HG03135 (cell line): ENCODE measurements around the gene CAPN10.
"Not testable (repeated sequence)": the region's sequence is repeated elsewhere in the genome, so short reads cannot be mapped to it uniquely, and the experiment has no call there.

Source experiments
- ATAC-seq: cut with Tn5 transposase; IDR thresholded peaks from one replicate; pipeline ENCODE4 v1.9.1; 2021; ENCODE audit warnings: mild to moderate bottlenecking, moderate library complexity; ENCODE audit not compliant: unreplicated experiment

Gene CAPN10

DNA sequence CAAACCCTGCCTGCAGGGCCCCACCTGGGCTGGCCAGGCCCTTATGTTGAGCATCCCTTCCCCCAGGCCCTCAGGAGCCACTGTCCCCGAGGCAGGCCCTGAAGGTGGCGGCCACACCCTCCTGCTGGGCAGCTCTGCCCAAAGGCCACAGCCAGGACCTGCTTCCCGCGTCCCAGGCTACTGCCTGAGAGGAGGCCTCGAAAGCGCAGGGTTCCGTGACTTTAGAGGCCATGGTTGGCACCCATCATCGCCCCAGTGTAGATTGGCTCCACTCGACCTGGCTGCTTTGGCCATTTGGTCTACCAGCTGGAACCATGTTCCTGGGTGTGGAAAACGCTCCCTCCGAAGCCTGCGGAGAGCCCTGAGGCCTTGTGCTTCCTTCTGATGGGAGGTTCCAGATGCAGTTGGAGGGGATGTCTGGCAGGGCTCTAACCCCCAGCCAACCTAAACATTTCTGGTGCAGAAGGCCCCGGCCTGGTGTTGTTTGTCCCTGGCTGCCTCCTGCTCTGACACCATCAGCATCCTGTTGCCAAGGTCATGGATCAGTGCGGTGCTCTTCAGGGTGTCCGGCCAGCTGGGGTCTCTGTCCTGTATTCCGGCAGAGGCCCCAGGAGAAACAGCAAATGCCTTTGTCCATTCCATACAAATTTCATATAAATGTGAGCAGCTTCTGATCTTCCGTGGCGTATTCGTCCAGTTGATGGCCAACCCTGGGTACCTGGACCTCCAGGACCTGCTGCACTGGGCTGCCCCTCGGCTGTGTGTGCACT lies 14.7 kb downstream of the CAPN10 start:
- no peak for ATAC-seq

DNA sequence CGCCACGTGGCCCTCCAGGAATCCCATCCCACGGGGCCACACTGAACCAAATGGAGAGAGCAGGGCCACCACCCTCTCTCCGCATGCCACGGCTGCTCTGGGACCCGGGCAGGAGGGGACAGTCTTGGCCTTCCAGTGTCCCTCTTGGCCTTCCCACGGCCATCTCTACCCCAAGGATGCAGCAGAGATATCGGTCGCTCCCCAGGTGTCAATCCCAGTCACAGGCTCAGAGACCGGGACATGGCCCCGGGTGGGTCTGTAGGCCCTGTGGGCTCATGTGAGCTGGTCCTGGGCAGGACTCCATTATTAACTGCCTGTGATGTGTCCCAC lies 15.3 kb downstream of the CAPN10 start:
- no peak for ATAC-seq

DNA sequence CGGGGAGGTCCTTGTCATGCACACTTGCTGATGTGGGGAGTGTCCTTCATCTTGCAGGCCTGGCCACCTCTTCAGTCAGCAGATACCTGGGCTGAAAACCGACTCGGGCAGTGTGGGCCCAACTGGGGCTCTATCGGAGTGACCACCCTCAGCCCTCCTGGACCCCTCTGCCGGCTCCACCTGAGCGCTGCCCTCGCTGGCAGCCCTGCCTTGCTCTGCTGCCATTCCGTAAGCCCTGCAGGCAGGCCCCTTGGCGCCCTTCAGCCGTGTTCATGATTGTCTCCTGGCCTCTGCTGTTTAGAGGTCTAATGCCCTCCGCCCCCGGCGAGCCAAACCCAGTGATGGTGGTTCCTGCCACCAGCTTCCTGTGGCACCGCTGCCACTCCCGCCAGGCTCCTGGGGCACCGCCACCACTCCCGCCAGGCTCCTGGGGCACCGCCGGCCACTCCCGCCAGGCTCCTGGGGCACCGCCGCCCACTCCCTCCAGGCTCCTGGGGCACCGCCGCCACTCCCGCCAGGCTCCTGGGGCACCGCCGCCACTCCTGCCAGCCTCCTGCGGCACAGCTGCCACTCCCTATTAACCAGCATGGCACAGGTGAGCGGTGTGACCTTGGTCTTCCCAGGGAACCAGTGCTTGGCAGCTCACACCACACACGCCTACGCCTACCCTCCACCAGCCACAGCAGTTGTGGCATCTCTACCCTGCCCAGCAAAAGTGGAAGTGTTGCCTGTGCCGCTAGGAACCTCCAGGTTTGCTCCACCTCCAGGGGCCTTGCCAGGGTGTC lies 15.9 kb downstream of the CAPN10 start:
- ATAC-seq, result no peak

DNA sequence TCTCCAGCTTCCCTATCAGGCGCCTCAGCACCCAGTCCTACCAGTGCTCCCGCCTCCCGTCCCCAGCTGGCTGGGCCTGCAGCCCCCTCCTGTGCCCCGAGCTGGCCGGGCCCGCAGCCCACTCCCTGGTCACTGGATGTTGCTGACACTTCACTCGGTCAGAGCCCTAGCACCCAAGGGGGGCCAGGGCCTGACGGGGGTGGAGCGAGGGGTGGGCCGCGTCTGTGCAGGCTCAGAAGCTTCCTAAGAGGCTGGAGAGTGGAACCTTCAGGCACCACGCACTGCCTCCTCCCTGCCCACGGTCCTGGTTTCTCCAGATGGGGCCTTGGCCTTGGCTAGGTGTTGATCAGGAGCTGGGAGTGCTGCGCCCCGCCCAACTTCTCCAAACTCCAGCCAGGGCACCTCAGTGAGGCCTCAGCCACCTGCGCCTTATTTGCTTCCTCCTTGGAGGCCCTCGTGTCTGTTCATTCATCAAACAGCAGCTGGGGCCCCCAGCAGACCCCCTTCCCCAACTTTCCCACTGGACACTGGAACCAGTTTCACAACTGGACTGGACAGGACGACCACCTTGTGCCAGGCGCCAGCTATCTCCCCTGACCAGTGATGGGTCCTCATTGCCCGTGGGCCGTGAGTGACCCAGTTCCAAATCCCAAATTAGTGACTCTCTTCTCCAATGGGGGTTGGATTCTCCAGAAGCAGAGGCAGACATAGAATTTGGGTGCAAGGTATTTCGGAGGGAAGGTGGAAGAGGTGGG lies 16.7 kb downstream of the CAPN10 start:
- ATAC-seq, result no peak

DNA sequence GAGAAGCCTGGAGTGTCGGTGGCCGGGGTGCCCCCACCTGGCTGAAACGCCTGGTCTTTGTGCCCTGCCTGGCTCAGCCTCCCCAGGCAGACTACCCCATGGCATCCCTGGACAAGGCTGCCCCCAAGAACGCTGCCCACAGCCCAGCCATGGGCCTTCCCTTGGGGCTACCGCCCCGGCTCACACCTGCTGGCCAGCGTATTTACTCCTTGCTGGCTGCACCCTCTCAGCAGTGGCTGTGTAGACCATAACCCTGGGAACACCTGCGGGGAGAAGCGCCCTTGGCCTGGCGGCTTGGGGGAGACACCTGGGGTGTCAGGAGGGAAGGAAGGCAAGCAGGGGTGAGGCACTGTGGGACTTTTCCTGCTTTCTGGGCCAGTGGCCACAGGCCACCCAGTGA lies 17.3 kb downstream of the CAPN10 start:
- no peak for ATAC-seq

DNA sequence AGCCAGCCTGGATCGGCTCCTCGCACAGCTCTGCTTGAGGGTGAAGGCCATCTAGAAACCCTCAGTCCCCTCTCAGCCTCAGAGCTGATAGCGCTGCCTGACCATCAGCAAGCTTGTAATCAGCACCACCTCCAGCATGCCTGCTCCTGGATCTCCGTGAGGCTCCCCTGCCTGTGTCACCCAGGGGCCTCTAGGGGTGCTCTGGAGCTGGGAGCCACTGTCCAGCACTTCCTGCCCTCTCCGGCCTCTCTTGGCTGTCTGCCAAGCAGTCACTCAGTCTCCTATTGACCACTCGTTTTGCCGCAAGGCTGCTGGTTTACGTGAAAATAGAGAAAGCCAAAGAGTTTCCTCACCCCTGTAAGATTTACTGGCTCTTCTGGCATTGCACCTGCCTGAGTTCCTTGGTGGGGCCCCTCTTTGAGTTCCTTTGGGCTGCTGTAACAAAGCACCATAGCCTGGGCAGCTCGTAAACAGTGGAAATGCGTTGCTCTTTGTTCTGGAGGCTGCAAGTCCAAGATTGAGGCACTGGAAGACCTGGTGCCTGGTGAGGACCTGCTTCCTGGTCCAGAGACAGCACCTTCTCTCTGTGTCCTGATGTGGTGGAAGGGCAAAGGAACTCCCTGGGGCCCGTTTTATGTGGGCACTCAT lies 17.9 kb downstream of the CAPN10 start:
- no peak for ATAC-seq

DNA sequence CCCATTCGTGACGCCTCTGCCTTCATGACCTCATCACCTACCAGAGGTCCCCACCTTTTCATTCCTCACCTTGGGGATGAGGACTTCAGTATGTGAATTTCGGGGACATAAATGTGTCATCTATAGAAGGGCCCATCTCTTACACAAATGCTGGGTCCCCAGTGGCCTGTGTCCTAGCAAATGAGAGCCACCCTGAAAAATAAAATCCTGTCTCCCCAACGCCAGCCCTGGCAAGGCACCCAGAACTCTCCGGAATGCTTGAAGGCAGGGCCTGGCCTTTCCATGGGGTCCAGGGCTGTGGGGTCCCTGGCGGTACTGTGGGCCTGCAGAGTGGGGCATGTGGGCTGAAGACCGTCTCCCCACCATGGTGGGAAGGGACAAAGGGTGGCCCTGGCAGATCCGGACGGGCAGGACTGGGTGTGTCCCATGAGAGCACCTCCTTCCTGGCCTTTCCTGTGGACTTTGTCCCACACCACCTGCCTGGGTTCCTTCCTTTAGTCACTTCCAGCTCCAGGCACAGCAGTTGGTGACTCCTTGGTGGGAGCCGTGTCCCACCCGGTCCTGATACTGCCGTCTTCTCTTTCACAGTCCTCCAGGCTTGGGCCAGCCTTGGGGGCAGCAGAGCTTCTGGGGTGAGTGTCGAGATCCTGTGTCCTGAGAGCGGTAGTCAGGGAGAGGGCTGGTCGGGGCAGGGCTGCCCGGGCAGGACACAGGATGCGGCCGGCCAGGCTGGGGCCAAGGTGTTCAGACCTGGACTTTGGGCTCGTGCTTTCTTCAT lies 18.6 kb downstream of the CAPN10 start:
- ATAC-seq, result no peak

DNA sequence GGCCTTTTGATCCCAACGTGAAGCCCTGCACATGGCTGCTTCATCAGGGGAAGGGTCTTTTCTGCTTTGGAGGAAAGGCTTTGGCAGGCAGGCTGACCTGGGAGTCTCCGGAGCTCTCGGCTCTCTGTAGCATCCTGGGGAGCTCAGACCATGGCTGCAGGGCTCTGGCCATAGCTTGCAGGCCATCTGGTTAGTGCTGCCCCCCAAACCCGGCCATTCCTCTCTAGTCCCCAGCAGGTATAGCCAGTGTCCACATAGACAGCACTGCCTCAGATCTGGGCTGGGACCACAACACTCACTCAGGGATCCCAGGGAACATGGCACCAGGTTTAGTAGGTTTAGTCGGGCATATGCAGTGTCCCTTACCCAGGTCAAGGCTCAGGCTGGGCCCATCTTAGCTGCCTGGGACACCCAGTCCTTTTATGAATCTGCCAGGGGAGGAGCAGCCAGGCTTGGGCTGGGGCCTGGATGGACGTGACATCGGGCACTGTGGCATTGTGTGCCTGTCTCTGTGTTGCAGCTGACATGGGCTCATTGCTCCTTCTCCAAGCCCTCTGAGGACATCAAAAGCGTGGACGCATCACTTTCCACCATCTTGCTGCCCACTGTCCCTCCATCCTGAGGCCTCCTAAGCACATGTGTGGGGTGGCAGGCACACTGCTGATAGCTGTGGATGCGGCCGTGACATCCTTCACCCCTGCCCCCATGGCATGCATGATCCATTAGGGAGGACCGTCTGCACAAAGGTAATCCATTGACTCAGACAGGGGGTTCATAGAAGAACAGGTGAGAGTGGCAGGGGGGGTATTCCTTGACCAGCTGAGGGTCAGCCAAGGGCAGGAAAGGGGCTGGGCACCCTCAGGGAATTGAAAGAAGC lies 19.6 kb downstream of the CAPN10 start:
- no peak for ATAC-seq

DNA sequence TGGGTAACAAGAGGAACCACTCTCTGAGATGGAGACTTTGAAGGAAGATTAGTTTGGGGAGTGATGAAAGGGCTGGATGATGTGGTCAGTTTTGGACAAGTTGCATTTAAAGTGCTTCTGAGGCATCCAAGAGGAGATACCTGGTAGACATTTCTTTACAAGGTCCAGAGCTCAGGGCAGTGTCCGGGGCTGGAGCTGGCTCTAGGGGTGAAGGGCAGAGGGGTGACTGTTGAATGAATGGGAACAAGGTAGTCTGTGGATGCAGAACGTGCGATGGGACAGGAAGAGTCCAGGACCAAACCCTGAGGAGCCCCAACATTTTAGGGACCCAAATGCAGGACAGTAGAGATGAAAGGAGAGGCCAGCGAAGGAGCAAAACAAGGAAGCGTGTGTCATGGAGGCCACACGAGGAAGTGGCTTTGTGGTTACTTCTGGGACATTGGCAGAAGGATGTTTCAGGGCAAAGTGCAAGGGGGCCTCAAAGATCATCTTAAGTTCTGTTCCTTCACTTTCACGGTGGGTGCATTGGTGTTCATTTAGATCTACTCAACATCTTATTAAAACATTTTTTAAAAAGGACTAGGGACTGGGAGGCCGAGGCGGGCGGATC lies 25.2 kb downstream of the CAPN10 start:
- ATAC-seq, result no peak

DNA sequence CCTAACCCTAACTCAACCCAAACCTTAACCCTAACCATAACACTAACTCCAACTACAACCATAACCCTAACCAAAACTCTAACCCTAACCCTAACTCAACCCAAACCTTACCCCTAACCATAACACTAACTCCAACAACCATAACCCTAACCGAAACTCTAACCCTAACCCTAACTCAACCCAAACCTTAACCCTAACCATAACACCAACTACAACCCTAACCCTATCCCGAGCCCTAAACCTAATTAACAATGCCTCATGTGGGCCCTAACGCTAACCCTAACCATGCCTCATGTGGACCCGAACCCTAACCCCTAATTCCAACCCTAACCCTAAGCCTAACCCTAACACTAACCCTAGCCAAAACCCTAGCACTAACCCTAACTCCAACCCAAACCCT lies 27.2 kb downstream of the CAPN10 start:
- no peak for ATAC-seq

DNA sequence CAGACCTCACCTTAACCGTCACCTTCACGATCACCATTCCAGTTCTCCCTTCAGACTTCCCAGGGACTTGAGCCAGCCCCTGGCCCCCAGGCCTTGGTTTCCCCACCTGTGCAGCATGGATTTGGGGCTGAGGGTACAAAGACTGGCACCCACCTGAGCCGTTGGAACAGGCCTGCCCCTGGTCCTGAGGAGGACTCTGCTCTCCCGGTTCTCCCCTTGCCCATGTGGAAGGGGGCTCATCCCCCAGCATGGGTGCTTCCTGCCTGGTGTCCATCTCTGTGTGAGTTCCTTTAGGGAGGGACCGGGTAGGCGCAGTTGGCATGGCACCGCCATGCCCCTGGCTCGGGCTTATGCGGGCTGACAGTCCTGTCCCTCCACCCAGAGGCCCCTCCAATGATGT lies 27.9 kb downstream of the CAPN10 start:
- ATAC-seq, result no peak

DNA sequence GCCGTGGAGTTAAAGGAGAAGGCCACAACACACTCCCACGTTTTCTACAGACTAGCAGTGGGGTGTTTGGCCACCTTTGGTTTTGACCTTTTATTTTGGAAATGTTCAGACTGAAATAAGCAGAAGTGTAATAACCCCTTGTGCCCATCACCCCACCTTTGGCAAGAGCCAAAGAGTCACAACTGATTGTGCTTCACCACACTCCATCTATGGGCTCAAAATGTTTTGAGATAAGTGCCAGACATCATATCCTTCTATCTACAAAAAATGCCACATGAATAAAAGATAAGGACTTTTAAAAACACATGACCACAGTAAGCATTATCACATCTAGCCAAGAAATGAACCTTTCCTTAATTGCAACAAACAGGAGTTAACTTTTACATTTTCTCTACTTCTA lies 28.9 kb downstream of the CAPN10 start:
- no peak for ATAC-seq

DNA sequence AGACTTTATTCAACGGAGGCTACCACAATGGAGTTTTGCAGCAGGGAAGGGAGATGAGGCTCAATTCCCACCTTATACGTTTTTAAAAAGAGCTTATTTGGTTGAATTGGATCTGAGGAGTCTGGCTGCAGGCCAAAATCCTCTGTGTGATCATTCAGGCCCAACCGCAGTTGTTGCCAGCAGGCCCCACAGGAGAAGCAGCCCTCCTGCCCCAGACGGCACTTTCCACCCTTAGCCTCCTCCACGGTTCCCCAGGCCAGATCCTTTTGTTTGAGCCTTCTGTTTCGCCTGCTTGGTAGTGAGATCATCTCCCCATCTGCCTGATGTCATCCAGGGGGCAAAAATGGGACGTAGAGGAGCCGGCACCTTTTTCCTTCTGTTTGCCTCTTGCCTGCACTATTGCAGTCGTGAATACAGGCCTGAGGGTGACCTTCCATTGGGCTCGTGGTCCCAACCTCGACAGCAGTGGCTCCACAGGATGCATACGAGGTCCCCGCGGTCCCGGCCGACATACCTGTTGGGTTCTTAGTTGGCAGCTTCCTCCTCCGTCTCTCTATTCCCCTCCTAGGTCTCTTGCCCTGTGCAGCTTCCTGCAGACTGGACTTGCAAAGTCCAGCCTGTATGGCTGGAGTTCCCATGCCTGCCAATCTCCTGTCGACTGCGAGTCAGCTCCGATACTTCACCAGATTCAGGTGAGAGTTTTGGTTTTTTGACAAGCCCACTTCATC lies 29.4 kb downstream of the CAPN10 start:
- ATAC-seq, result no peak

DNA sequence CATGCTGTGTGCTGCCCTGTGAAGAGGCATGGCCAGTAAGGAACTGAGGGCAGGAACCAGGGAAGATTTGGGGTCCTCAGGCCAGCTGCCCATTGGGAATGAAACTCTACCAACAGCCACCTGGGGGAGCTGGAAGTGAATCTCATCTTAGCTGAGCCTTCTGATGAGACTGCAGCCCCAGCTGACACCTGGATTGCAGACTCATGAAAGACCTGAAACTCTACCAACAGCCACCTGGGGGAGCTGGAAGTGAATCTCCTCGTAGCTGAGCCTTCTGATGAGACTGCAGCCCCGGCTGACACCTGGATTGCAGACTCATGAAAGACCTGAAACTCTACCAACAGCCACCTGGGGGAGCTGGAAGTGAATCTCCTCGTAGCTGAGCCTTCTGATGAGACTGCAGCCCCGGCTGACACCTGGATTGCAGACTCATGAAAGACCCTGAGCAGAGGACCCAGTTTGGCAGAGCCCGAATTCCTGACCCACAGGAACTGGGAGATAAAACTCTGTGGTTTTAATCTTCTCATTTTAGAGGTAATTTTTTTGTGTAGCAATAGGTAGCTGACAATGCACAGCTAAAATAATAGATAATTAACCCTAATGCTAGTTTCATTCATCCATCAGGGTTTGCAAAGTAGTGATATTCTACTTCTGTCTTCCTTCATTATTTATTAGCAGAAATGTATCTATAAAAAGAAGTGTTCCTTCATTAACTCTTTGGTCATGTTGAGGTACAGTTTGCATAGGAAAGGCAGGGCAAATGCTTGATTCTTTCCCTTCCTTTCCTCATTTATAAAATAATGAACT lies 30.5 kb downstream of the CAPN10 start:
- ATAC-seq, result not testable (repeated sequence)

DNA sequence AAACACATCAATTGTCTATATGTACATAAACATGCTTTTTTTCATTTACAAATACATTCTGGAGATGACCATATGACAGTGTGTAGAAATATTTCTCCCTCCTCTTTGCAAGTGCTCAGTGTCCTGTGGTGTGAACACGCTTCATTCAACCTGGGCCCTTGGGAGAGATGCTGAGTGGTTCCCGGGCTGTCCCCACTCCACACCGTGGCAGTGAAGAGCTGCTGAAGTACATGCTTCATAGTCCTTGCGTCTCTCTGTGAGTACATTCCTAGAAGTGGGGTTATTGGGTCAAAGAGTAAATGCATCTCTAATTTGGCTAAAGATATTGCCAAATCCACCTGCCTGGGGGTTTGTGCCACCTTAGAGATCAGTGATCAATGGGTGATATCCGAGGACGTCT lies 32.2 kb downstream of the CAPN10 start:
- no peak for ATAC-seq

DNA sequence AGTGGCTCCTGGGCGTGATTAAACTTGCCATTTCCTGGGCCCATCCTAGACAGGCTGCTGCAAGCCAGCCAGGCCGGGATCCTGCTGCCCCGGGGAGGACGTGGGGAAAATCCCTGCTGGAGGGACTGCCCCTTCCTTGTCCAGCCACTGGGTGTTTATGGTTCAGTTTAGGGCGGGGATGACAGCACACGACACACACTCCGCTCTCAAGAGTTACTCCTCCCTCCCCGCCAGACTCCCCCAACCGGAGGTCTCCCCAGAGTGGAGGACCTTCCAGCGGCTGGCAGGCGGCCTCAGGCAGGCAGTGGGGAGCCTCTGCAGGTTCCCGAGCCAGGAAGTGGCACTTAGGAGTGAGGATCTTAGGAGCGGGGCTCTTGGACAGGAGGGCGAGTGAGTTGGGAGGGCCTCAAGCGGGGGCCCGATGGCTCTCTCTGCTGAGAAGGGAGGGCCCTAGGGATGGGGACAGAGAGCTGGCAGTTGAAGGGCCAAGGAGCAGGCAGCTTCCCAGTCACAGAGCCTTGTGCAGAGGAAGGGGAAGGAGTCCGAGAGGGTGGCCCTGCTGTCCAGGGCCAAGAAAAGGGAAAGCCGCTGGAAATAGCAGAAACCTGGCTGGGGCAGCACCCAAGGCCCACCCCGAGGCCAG lies 33.1 kb downstream of the CAPN10 start:
- ATAC-seq, result no peak

DNA sequence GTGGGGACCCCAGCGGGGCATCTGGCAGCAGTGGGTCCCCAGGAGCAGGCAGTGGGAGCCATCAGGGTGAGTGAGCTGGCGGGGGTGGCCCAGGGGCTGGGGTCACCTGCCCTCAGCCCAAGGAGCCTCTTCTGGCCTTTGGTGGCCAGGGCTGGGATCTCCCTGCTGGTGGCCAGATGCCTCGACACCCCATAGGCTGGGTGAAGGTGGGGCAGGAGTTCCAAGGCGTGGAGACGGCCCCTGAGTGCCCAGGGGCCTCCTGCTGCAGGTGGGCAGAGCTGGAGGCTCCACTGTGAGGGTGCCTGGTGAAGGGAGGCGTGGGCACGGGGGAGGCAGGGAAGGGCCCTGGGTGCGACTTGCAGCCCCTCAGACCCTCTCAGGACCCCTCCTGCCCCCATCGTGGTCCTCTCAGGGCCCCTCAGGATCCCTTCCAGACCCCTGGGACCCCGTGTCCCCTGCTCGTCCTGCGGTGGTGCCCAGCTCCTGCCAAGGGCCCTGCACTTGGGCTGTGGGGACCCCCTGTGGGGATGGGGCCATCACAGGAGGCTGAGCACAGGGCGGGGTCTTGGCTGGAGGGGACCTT lies 33.7 kb downstream of the CAPN10 start:
- no peak for ATAC-seq
